Right ventricle myocardium inferior (tissue), 1 donor: ENCODE results near the gene PTPRN2. TPM values are rescaled to one million over a fixed set of nuclear protein-coding genes. Genes with fewer than 3 reads are reported as not detected.

ENCODE experiments used
- ATAC-seq: fragments of 200-7000 bp; cut with Tn5 transposase; one replicate; pipeline ENCODE4 v1.9.1; 2020; ENCODE audit warnings: mild to moderate bottlenecking, moderate library complexity
- DNase-seq: peaks from one replicate; pipeline ENCODE4 v3.0.0; 2021; ENCODE audit errors: missing footprints
- intact Hi-C: fragments of 100-400 bp; cut with DNase I; formaldehyde crosslinking; loops from one replicate; pipeline ENCODE4 v1.11.0; 2022
- total RNA-seq: library from RNA; stranded (reverse); fragmentation: NEBNext Ultra II Directional; extraction: Animal tissue kit (Norgen Biotek cat#: 25700); gene quantifications from one replicate; pipeline ENCODE4 v1.2.1, GENCODE V29; 2021
- donor health status: DM: no; HTN: yes; CAD: no; lungs with severe emphysema.

Gene PTPRN2
- total RNA-seq, 1 donor from 2014 or later = 1.6 TPM

- intact Hi-C loops = no loop called here
These were observed 788.4 kb downstream of the PTPRN2 start for GRCh38 chr7:157799076-157799685.

GRCh38 chr7:157797361-157797760, 790.3 kb downstream of the PTPRN2 start:
- ATAC-seq (no peak), DNase-seq (peak; percentile 41)
- intact Hi-C loops = no loop called here

More at GRCh38 chr7:157799076-157799685, 788.4 kb downstream of the PTPRN2 start:
- ATAC-seq = no peak
- DNase-seq = peak; percentile 33

GRCh38 chr7:157796846-157797245, 790.8 kb downstream of the PTPRN2 start:
- DNase-seq (no peak), ATAC-seq (no peak)
- intact Hi-C loops = no loop called here

- peak; percentile 35 for DNase-seq
- ATAC-seq = no peak
- intact Hi-C loops = no loop called here
These were observed 792.0 kb downstream of the PTPRN2 start for GRCh38 chr7:157795643-157796042.

GRCh38 chr7:157795199-157795598, 792.4 kb downstream of the PTPRN2 start:
- intact Hi-C loops = no loop called here
- ATAC-seq = no peak
- DNase-seq = no peak

- ATAC-seq = no peak
These were observed 792.9 kb downstream of the PTPRN2 start for GRCh38 chr7:157794746-157795065.

GRCh38 chr7:157793973-157794745, 793.5 kb downstream of the PTPRN2 start:
- intact Hi-C loops = no loop called here
- no peak for ATAC-seq
- peak; percentile 52 for DNase-seq

More at GRCh38 chr7:157794746-157795065, 792.9 kb downstream of the PTPRN2 start:
- no peak for DNase-seq
- intact Hi-C loops = no loop called here

GRCh38 chr7:157793087-157793353, 794.6 kb downstream of the PTPRN2 start:
- intact Hi-C loops = no loop called here
- ATAC-seq (no peak), DNase-seq (no peak)

- ATAC-seq (no peak), DNase-seq (no peak)
- intact Hi-C loops = no loop called here
These were observed 795.2 kb downstream of the PTPRN2 start for GRCh38 chr7:157792241-157793086.

- DNase-seq = no peak
- no peak for ATAC-seq
- intact Hi-C loops = no loop called here
These were observed 796.0 kb downstream of the PTPRN2 start for GRCh38 chr7:157791666-157792065.

- DNase-seq (no peak), ATAC-seq (no peak)
- intact Hi-C loops = no loop called here
These were observed 796.4 kb downstream of the PTPRN2 start for GRCh38 chr7:157791261-157791660.

- intact Hi-C loops = no loop called here
- DNase-seq (no peak), ATAC-seq (no peak)
These were observed 797.7 kb downstream of the PTPRN2 start for GRCh38 chr7:157789942-157790341.

GRCh38 chr7:157789094-157789493, 798.5 kb downstream of the PTPRN2 start:
- intact Hi-C loops = no loop called here
- ATAC-seq = no peak
- DNase-seq = no peak

- no peak for ATAC-seq
These were observed 799.0 kb downstream of the PTPRN2 start for GRCh38 chr7:157788573-157788972.

GRCh38 chr7:157787275-157787701, 800.3 kb downstream of the PTPRN2 start:
- intact Hi-C loops = no loop called here
- DNase-seq = no peak
- no peak for ATAC-seq

More at GRCh38 chr7:157788573-157788972, 799.0 kb downstream of the PTPRN2 start:
- DNase-seq = no peak
- intact Hi-C loops = no loop called here

GRCh38 chr7:157786375-157787274, 801.0 kb downstream of the PTPRN2 start:
- intact Hi-C loops = no loop called here
- no peak for DNase-seq
- ATAC-seq = no peak

- DNase-seq = no peak
- no peak for ATAC-seq
- intact Hi-C loops = no loop called here
These were observed 802.0 kb downstream of the PTPRN2 start for GRCh38 chr7:157785486-157786186.

- ATAC-seq (no peak), DNase-seq (no peak)
- intact Hi-C loops = no loop called here
These were observed 802.6 kb downstream of the PTPRN2 start for GRCh38 chr7:157784979-157785441.
